ENCODE measurements around the gene HIVEP3. TPM values are rescaled to one million over a fixed set of nuclear protein-coding genes. Genes with fewer than 3 reads are reported as not detected.
A peak's percentile ranks its signal among the peaks of the same experiment; 100 is the strongest.

Gene HIVEP3
- total and polyA plus RNA-seq, 2 experiments from 2014 or later, result 0.57 to 5.9 TPM

GRCh38 chr1:41795205-41795762 is 123.4 kb downstream of the HIVEP3 start:
- Histone ChIP-seq H3K9me3 (ENCODE audit: low read depth) (no peaks in the 10 kb centered on the region), H3K4me1 (ENCODE audit: insufficient read depth) (no peaks in the 10 kb centered on the region), H3K4me3 (no peak overlapping the region), H3K27me3 (no peaks in the 10 kb centered on the region), H3K9me2 (replicated peaks; ENCODE audit: insufficient read depth) (no peaks in the 10 kb centered on the region), H3K79me2 (no peaks in the 10 kb centered on the region), H2AFZ (no peak overlapping the region), H4K20me1 (ENCODE audit: insufficient read depth, poor library complexity, severe bottlenecking) (no peaks in the 10 kb centered on the region), H3K36me3 (replicated peaks; ENCODE audit: insufficient read depth, low read depth) (no peaks in the 10 kb centered on the region), H3K27ac (no peak overlapping the region), H3K4me2 (no peak overlapping the region)
- TF ChIP-seq EZH2 (IDR thresholded peaks at IDR 0.05; ENCODE audit: borderline replicate concordance) (no peak), EZH2phosphoT487 (IDR thresholded peaks at IDR 0.05; ENCODE audit: low read depth, severe bottlenecking, unreplicated experiment) (no peak), CTCF (IDR thresholded peaks at IDR 0.05; ENCODE audit: poor library complexity) (peak; percentile 15)
- no peak for DNase-seq (ENCODE audit: low spot score)
- WGBS (ENCODE audit: low lambda C conversion rate, missing lambda C conversion rate), result 74% methylated on average over 5 of the region's 5 CpGs

GRCh38 chr1:41794031-41794430 is 124.7 kb downstream of the HIVEP3 start:
- H3K79me2 ChIP-seq, result no peaks in the 10 kb centered on the region
- H4K20me1 ChIP-seq (ENCODE audit: insufficient read depth, poor library complexity, severe bottlenecking), result no peaks in the 10 kb centered on the region
- DNase-seq (ENCODE audit: low spot score), result no peak
- no peaks in the 10 kb centered on the region for H3K36me3 ChIP-seq (replicated peaks; ENCODE audit: insufficient read depth, low read depth)
- no peaks in the 10 kb centered on the region for H3K9me2 ChIP-seq (replicated peaks; ENCODE audit: insufficient read depth)
- no peak for TF ChIP-seq CTCF (IDR thresholded peaks at IDR 0.05; ENCODE audit: poor library complexity)
- TF ChIP-seq EZH2phosphoT487 (IDR thresholded peaks at IDR 0.05; ENCODE audit: low read depth, severe bottlenecking, unreplicated experiment), result no peak
- TF ChIP-seq EZH2 (IDR thresholded peaks at IDR 0.05; ENCODE audit: borderline replicate concordance), result no peak
- no peaks in the 10 kb centered on the region for H3K9me3 ChIP-seq (ENCODE audit: low read depth)
- no peak overlapping the region for H3K27ac ChIP-seq
- no peaks in the 10 kb centered on the region for H3K4me1 ChIP-seq (ENCODE audit: insufficient read depth)
- WGBS (ENCODE audit: low lambda C conversion rate, missing lambda C conversion rate), result 77% methylated on average over 5 of the region's 5 CpGs
- no peaks in the 10 kb centered on the region for H3K27me3 ChIP-seq
- no peak overlapping the region for H3K4me3 ChIP-seq
- H3K4me2 ChIP-seq, result no peak overlapping the region
- no peak overlapping the region for H2AFZ ChIP-seq

- no peaks in the 10 kb centered on the region for H4K20me1 ChIP-seq (ENCODE audit: insufficient read depth, poor library complexity, severe bottlenecking)
- no peak overlapping the region for H3K4me3 ChIP-seq
- TF ChIP-seq CTCF (IDR thresholded peaks at IDR 0.05; ENCODE audit: poor library complexity), result no peak
- no peak for TF ChIP-seq EZH2phosphoT487 (IDR thresholded peaks at IDR 0.05; ENCODE audit: low read depth, severe bottlenecking, unreplicated experiment)
- no peak for TF ChIP-seq EZH2 (IDR thresholded peaks at IDR 0.05; ENCODE audit: borderline replicate concordance)
- no peaks in the 10 kb centered on the region for H3K4me1 ChIP-seq (ENCODE audit: insufficient read depth)
- no peaks in the 10 kb centered on the region for H3K79me2 ChIP-seq
- H3K9me2 ChIP-seq (replicated peaks; ENCODE audit: insufficient read depth), result no peaks in the 10 kb centered on the region
- H3K27ac ChIP-seq, result no peak overlapping the region
- no peak overlapping the region for H3K4me2 ChIP-seq
- H3K36me3 ChIP-seq (replicated peaks; ENCODE audit: insufficient read depth, low read depth), result no peaks in the 10 kb centered on the region
- no peak overlapping the region for H2AFZ ChIP-seq
- H3K9me3 ChIP-seq (ENCODE audit: low read depth), result no peaks in the 10 kb centered on the region
- no peak for DNase-seq (ENCODE audit: low spot score)
- H3K27me3 ChIP-seq, result no peaks in the 10 kb centered on the region
These were observed 126.3 kb downstream of the HIVEP3 start for GRCh38 chr1:41792485-41792770.
